Naive thymus-derived CD8-positive, alpha-beta T cell (primary cell): ENCODE results near the gene C22orf23. TPM values are rescaled to one million over a fixed set of nuclear protein-coding genes. Genes with fewer than 3 reads are reported as not detected.
A peak's percentile ranks its signal among the peaks of the same experiment; 100 is the strongest.

Experiments used
- ATAC-seq, 2 donors: fragments of 150-1000 bp; cut with Tn5 transposase in 1 of 2; sonication (Bioruptor Pico), chemical (Tn5 transposase) in 1 of 2; 1 replicate in 1 of 2; 2 replicates in 1 of 2; pipeline ENCODE4 v1.10.0; 2021; ENCODE audit warnings: mild to moderate bottlenecking in 2 of 2, moderate library complexity in 2 of 2
- POLR2A ChIA-PET: fragments of 350-600 bp; sonication (Branson Sonifier 250); formaldehyde crosslinking; loops from one replicate; lab custom pipeline; 2021; ENCODE audit warnings: antibody characterized with exemption; lab: Charles Lee
- DNase-seq, 10 donors: peaks; one replicate each; pipeline versions ENCODE4 v3.0.0 to v3.0.0-alpha.2; 2020 to 2022
- H3K27ac Mint-ChIP-seq, 10 donors: one replicate each; pipeline ENCODE4 v1.8.0; 2020 to 2022; ENCODE audit warnings: mild to moderate bottlenecking in 10 of 10, mixed read lengths in 10 of 10, moderate library complexity in 4 of 10, inconsistent platforms in 1 of 10
- H3K27me3 Mint-ChIP-seq, 5 donors: one replicate each; pipeline ENCODE4 v1.8.0; 2021 to 2022; ENCODE audit warnings: mixed read lengths in 5 of 5
- H3K36me3 Mint-ChIP-seq, 3 donors: one replicate each; pipeline ENCODE4 v1.8.0; 2020 to 2022; ENCODE audit warnings: mixed read lengths in 3 of 3, mild to moderate bottlenecking in 2 of 3, inconsistent platforms in 1 of 3
- H3K4me1 Mint-ChIP-seq, 4 donors: one replicate each; pipeline ENCODE4 v1.8.0; 2021 to 2022; ENCODE audit warnings: mixed read lengths in 4 of 4
- H3K4me3 Mint-ChIP-seq, 10 donors: one replicate each; pipeline ENCODE4 v1.8.0; 2020 to 2022; ENCODE audit warnings: mild to moderate bottlenecking in 10 of 10, mixed read lengths in 10 of 10, moderate library complexity in 6 of 10, inconsistent platforms in 1 of 10
- H3K9me3 Mint-ChIP-seq, 9 donors: one replicate each; pipeline ENCODE4 v1.8.0; 2020 to 2022; ENCODE audit warnings: mixed read lengths in 9 of 9, mild to moderate bottlenecking in 3 of 9, inconsistent platforms in 1 of 9, moderate library complexity in 1 of 9
- polyA plus RNA-seq, 3 donors: library from polyadenylated mRNA; unstranded; fragments of 300-500 nt; fragmentation: Illumina TruSeq; gene quantifications; one replicate each; pipeline ENCODE4 v1.2.3, GENCODE V29; 2021
- total RNA-seq, 8 experiments: library from RNA in 2 of 8; stranded (reverse) in 2 of 8; gene quantifications; one replicate each; pipeline ENCODE4 v1.2.3 and lab custom pipeline; 2021 to 2026

C22orf23 gene
- total and polyA plus RNA-seq, 5 experiments from 2014 or later, result not detected

DNA sequence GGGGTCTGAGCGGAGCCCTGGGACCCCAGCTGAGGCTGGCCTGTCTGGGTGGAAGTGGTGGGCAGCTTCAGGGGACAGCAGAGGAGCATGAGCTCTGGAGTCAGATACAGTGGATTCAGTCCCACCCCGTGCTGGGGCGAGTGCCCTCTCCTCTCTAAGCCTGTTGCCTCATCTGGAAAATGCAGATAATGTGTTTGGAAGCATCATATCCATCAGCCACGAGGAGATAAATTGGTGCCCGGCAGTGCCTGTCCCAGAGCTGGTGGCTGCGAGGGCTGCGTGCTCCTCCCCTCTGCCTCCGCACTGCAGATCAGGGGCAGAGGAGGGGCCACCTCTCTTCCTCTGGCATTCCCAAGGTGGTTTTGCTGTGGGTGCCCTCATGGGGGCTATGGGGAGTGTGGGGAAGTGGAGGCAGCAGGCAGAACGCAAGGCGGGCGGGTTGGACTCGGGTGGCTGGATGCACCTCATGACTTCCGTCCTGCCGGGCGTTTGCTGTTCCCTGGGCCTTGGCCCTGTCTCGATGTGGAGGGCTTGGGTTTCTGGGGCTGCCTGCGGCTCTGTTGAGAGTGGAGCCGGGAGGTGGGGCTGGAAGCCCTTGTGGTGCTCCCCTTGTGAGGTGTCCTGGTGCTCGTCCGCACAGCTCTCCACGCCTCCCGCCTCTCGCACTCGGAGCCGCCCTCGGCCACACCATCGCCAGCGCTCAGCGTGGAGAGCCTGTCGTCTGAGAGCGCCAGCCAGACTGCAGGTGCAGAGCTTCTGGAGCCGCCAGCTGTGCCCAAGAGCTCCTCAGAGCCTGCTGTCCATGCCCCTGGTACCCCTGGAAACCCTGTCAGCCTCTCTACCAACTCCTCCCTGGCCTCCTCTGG lies 26.4 kb downstream of the C22orf23 start:
- H3K27me3 Mint-ChIP-seq, result no peaks in the 10 kb centered on the region
- POLR2A ChIA-PET, result interaction anchor here (0.6 kb wide), 1 partner anchor 1043 kb away, joined by 5 read pairs; no protein-coding TSS in a partner anchor
- ATAC-seq, result no peak
- no peak for DNase-seq
- peaks cover 0 to 29% (median 4%) of the 10 kb centered on the region in 3 donors for H3K36me3 Mint-ChIP-seq
- H3K4me3 Mint-ChIP-seq, result no peak overlapping the region
- H3K4me1 Mint-ChIP-seq, result peaks cover 0 to 2% (median 0%) of the 10 kb centered on the region in 4 donors
- peak overlapping the region in 1 of 10 donors; percentile 34 for H3K27ac Mint-ChIP-seq
- H3K9me3 Mint-ChIP-seq, result no peaks in the 10 kb centered on the region

DNA sequence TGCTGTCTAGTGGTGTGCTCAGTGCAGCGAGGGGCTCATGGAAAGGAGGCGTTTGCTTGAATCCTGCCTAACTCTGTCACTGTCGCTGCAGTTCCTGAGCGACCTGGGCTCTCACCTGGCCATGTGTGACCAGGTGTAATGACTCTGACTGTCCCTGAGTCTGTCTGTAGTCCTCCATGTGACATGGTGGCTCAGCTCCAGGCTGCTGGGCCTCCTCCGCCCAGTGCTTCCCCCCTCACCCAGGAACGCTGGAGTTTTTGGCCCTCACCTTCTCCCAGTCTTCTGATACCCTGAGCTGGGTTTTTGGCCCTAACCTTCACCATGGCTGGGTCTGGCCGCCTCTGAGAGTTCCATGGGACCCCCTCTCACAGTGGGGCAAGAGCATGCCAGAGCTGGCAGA lies 27.0 kb downstream of the C22orf23 start:
- H3K36me3 Mint-ChIP-seq, result peaks cover 0 to 30% (median 4%) of the 10 kb centered on the region in 3 donors
- no peak overlapping the region for H3K27ac Mint-ChIP-seq
- peaks cover 0 to 2% (median 0%) of the 10 kb centered on the region in 4 donors for H3K4me1 Mint-ChIP-seq
- ATAC-seq (no peak), DNase-seq (no peak)
- POLR2A ChIA-PET, result interaction anchor here (0.6 kb wide), 1 partner anchor 1043 kb away, joined by 5 read pairs; no protein-coding TSS in a partner anchor
- no peak overlapping the region for H3K4me3 Mint-ChIP-seq
- H3K9me3 Mint-ChIP-seq, result no peaks in the 10 kb centered on the region
- H3K27me3 Mint-ChIP-seq, result no peaks in the 10 kb centered on the region

DNA sequence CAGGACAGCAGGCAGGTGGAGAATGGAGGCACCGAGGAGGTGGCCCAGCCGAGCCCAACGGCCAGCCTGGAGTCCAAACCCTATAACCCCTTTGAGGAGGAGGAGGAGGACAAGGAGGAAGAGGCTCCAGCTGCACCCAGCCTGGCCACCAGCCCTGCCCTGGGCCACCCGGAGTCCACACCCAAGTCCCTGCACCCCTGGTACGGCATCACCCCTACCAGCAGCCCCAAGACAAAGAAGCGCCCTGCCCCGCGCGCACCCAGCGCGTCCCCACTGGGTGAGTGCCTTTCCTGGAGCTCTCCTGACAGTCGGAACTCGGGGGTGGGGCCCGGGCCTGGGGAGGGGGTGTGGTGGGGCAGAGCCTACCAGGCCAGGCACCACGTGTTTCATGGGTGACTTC lies 27.6 kb downstream of the C22orf23 start:
- no peak overlapping the region for H3K4me3 Mint-ChIP-seq
- peaks cover 0 to 2% (median 0%) of the 10 kb centered on the region in 4 donors for H3K4me1 Mint-ChIP-seq
- ATAC-seq, result no peak
- peaks cover 0 to 35% (median 4%) of the 10 kb centered on the region in 3 donors for H3K36me3 Mint-ChIP-seq
- DNase-seq, result no peak
- H3K9me3 Mint-ChIP-seq, result no peaks in the 10 kb centered on the region
- no peak overlapping the region for H3K27ac Mint-ChIP-seq
- H3K27me3 Mint-ChIP-seq, result no peaks in the 10 kb centered on the region
- POLR2A ChIA-PET, result no interaction called here

DNA sequence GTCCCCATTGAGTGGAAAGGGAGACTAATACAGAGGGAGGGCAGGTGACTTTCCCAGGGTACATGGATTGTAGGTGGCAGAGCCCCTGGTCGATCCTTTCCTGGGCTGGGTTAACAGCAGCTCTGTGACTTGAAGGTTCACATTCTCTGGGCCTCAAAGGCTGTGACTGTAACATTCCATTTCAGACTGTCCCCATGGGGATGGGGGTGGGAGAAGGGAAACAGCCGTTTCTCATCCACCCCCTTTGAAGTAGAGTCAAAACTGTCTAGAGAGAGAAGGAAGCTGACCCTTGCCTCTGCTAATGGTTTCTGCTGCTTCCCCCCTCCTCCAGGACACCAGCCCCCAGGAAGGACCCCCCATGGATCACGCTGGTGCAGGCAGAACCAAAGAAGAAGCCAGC lies 28.1 kb downstream of the C22orf23 start:
- ATAC-seq (no peak), DNase-seq (no peak)
- Mint-ChIP-seq H3K9me3 (no peaks in the 10 kb centered on the region), H3K4me3 (no peak overlapping the region), H3K27me3 (no peaks in the 10 kb centered on the region), H3K36me3 (peaks cover 0 to 40% (median 4%) of the 10 kb centered on the region in 3 donors), H3K27ac (no peak overlapping the region), H3K4me1 (peaks cover 0 to 2% (median under 1%) of the 10 kb centered on the region in 4 donors)
- POLR2A ChIA-PET, result no interaction called here

DNA sequence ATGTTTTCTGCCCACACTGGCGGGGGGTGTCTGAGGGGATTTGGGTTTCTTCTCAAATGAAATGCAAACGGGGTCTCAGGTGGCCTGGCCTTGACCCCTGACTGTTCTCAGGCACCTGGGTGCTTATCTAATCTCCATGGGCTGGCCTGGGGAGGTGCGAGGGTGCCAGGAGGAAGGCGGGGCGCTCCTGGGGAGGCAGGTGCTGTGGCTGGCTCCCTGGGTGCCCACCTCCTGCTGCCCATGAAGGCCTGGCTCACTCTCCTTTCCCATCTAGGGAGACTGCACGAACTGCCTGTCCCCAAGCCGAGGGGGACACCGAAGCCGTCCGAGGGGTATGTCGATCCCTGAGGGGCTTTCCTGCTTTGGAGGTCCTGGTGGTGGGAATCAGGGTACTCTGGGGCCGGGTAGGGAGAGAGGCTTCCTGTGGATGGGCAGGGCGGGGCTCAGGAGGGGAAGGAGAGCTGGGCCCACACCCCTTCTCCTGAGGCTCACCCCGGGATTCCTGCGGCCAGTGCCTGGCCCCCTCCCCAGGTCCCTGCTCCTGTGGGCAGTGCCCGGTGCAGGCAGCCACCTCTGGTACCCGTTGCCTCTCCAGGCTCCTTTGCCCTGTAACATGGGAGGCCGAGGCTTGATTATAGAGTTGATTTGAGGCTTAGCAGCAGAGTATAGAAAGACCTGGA lies 28.9 kb downstream of the C22orf23 start:
- Mint-ChIP-seq H3K4me1 (peaks cover 4 to 7% (median 5%) of the 10 kb centered on the region in 4 donors), H3K27ac (peak overlapping the region in 2 of 10 donors; percentile 48 to 66), H3K9me3 (no peaks in the 10 kb centered on the region), H3K27me3 (no peaks in the 10 kb centered on the region), H3K4me3 (no peak overlapping the region), H3K36me3 (peaks cover 0 to 45% (median 4%) of the 10 kb centered on the region in 3 donors)
- DNase-seq, result no peak
- POLR2A ChIA-PET, result interaction anchor here (0.6 kb wide), 1 partner anchor 15 kb away, joined by 3 read pairs; no protein-coding TSS in a partner anchor
- ATAC-seq, result no peak

DNA sequence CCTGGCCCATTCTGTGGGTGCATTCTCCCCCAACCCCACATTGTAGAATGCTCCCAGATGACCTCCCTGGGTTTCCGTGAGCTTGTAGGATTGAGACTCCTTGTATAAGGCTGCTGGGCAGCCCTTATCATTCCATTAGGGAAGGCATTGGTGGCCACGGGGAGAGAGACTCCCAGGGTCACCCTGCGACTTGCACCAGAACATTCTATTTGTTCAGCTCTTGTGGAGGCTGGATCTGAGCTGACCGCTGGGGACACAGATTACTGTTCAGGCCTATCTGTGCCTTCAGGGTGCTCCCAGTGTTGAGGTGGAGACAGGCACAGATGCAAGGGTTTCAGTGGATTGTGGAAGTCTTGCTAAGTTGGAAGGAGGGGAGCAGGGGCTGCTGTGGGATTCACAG lies 29.5 kb downstream of the C22orf23 start:
- peak overlapping the region in 2 of 10 donors; percentile 48 to 66 for H3K27ac Mint-ChIP-seq
- POLR2A ChIA-PET, result interaction anchor here (0.6 kb wide), 1 partner anchor 14 kb away, joined by 3 read pairs; no protein-coding TSS in a partner anchor
- DNase-seq (no peak), ATAC-seq (no peak)
- H3K4me3 Mint-ChIP-seq, result no peak overlapping the region
- peaks cover 4 to 7% (median 5%) of the 10 kb centered on the region in 4 donors for H3K4me1 Mint-ChIP-seq
- peaks cover 0 to 44% (median 4%) of the 10 kb centered on the region in 3 donors for H3K36me3 Mint-ChIP-seq
- H3K9me3 Mint-ChIP-seq, result no peaks in the 10 kb centered on the region
- no peaks in the 10 kb centered on the region for H3K27me3 Mint-ChIP-seq

DNA sequence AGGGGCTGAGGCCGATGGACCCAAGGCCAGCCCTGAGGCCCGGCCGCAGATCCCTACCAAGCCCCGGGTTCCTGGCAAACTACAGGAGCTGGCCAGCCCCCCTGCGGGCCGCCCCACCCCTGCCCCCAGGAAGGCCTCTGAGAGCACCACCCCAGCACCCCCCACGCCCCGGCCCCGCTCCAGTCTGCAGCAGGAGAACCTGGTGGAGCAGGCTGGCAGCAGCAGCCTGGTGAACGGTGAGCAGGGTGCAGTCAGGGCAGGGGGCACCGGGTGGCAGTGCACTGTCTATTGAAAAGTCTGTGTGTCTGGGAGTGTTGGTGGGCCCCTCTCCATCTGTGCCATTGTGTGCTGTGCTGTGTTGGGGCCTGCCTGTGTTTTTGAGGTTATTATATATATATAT lies 31.2 kb downstream of the C22orf23 start:
- Mint-ChIP-seq H3K27ac (no peak overlapping the region), H3K36me3 (peaks cover 0 to 34% (median 0%) of the 10 kb centered on the region in 3 donors), H3K4me3 (no peak overlapping the region), H3K27me3 (no peaks in the 10 kb centered on the region), H3K9me3 (no peaks in the 10 kb centered on the region), H3K4me1 (peaks cover 4 to 8% (median 6%) of the 10 kb centered on the region in 4 donors)
- no peak for DNase-seq
- ATAC-seq, result peak; percentile 42 to 44
- POLR2A ChIA-PET, result interaction anchor here (0.7 kb wide), 1 partner anchor 20 kb away, joined by 3 read pairs; no protein-coding TSS in a partner anchor

DNA sequence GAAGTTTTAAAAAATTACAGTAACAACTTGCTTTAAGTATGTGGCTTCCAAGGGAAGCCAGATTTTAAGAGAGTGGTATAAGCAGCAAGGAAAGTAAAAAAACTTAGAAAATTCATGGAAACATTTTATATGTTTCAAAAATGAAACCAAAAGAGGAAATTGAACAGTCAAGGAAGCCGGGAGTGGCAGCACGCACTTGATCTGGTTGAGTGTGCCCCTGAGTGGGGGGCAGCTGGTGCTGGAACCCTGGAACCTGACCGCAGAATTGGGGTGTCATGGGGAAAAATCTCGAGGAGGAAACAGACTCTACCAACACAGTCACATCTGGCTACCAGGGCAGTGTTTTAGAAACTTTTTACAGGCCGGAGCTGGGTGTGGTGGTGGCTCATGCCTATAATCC lies 33.3 kb downstream of the C22orf23 start:
- POLR2A ChIA-PET, result no interaction called here
- no peak for ATAC-seq

DNA sequence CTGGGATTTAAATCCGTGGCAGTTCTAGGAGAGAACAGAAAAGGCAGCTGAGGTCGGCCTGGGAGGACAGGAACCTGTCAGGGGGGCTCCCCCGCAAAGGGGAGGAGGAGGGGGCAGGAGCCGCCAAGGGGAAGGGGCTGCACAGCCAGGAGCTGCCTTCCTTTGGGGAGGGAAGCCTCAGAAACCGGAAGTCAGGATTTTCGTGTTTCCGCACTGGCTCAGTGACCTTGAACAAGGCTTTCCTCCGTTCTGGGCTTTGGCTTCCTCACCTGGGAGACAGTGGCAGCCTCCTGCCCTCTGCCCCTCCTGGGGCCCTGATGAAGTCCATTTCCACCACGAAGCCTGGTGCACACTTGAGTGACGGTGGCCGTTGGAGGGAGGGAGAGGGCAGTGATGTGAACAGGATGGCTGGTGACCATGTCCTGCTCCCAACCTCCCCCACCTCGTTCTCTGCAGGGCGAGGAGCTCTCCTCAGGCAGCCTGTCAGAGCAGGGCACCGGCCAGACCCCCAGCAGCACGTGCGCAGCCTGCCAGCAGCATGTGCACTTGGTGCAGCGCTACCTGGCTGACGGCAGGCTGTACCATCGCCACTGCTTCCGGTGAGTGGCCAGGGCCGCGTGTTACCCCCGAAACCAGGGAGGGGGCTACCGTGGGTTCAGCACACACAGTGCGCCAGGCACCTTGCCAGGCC lies 34.7 kb downstream of the C22orf23 start:
- Mint-ChIP-seq H3K27me3 (no peaks in the 10 kb centered on the region), H3K36me3 (peaks cover 0 to 40% (median 0%) of the 10 kb centered on the region in 3 donors), H3K9me3 (no peaks in the 10 kb centered on the region), H3K4me1 (peaks cover 4 to 8% (median 6%) of the 10 kb centered on the region in 4 donors), H3K27ac (no peak overlapping the region), H3K4me3 (no peak overlapping the region)
- DNase-seq (no peak), ATAC-seq (no peak)
- POLR2A ChIA-PET, result no interaction called here

More for the DNA sequence above, 33.3 kb downstream of the C22orf23 start:
- peaks cover 0 to 38% (median 0%) of the 10 kb centered on the region in 3 donors for H3K36me3 Mint-ChIP-seq
- H3K9me3 Mint-ChIP-seq, result no peaks in the 10 kb centered on the region
- no peaks in the 10 kb centered on the region for H3K27me3 Mint-ChIP-seq
- H3K4me3 Mint-ChIP-seq, result peak overlapping the region in 8 of 10 donors; percentile 17 to 54 (median 38)
- H3K4me1 Mint-ChIP-seq, result peaks cover 4 to 8% (median 6%) of the 10 kb centered on the region in 4 donors
- peak overlapping the region in 9 of 10 donors; percentile 28 to 84 (median 72) for H3K27ac Mint-ChIP-seq
- DNase-seq, result no peak

DNA sequence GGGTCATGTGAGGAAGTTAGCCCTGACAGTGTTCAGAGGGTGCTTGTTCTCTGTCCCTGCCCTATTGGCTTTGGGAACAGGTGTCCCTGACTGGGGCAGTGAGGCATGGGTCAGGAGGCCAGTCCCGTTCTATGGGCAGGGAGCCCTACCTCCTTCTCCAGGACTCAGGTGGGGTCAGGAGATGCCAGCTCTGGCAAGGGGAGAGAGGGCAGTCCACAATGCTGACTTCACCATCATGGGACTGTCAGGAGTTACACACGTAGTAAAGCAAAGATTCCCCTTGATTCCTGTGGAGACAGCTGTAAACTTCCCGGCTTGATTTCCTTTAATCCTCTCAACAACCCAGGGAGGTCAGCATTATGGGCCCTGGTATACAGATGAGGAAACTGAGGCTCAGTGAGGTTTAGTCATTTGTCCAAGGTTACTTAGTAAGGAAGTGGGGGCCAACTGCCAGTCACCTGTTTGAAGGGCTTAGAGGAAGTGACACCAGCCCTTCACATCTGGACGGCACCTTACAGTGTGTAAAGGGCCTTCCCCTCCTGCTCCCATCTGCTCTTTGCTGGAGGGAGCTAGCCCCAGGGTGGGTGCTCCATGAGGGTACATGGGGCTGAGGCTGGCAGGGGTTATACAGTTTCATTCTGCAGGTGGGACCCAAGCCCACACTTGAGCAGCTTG lies 35.4 kb downstream of the C22orf23 start:
- POLR2A ChIA-PET, result no interaction called here
- H3K4me1 Mint-ChIP-seq, result peaks cover 4 to 7% (median 5%) of the 10 kb centered on the region in 4 donors
- H3K9me3 Mint-ChIP-seq, result no peaks in the 10 kb centered on the region
- no peak for ATAC-seq
- peak overlapping the region in 1 of 10 donors; percentile 37 for H3K27ac Mint-ChIP-seq
- H3K27me3 Mint-ChIP-seq, result no peaks in the 10 kb centered on the region
- H3K36me3 Mint-ChIP-seq, result peaks cover 0 to 41% (median 0%) of the 10 kb centered on the region in 3 donors
- no peak overlapping the region for H3K4me3 Mint-ChIP-seq
- no peak for DNase-seq

DNA sequence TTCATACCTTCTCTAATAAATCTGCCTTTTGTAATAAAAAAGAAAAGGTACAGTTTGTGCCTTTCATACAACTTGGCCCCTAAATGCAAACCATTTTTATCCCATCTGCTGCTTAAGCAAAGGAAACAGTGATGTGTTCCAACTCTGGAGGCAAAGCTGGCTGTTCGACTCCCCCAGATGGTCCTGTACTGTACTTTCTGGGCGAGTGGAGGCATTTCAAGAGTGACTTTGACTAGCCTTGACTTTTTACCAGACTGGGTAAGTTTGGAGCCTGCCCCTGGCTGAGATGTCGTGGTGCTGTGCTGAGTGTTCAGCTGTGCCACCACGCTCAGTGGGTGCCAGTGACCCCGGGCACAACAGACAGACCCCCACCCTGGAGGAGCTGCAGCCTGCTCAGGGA lies 37.1 kb downstream of the C22orf23 start:
- Mint-ChIP-seq H3K36me3 (peaks cover 0 to 43% (median 0%) of the 10 kb centered on the region in 3 donors), H3K4me1 (peaks cover 9 to 17% (median 11%) of the 10 kb centered on the region in 4 donors), H3K9me3 (no peaks in the 10 kb centered on the region), H3K27ac (peak overlapping the region in 2 of 10 donors; percentile 24 to 35), H3K4me3 (no peak overlapping the region), H3K27me3 (no peaks in the 10 kb centered on the region)
- ATAC-seq (no peak), DNase-seq (no peak)
- POLR2A ChIA-PET, result interaction anchor here (2.1 kb wide), 1 partner anchor 10 kb away, joined by 8 read pairs; the partner anchor contains the start of gene MICALL1
